ENCODE measurements around the gene PRLH.
"Not testable (repeated sequence)": the region's sequence is repeated elsewhere in the genome, so short reads cannot be mapped to it uniquely, and the experiment has no call there.

PRLH gene

GRCh38 chr2:237583385-237584295 is 17.3 kb downstream of the PRLH start:
- DNase-seq, result no peak

GRCh38 chr2:237585590-237586221 is 19.3 kb downstream of the PRLH start:
- no peak for DNase-seq

- DNase-seq, result no peak
Observed at GRCh38 chr2:237588044-237588696, 21.8 kb downstream of the PRLH start.

GRCh38 chr2:237590272-237591140 is 24.1 kb downstream of the PRLH start, which contains the start of gene RAB17:
Gene RAB17, minus strand, starts transcription at chr2:237590734. Its CDS starts 4,580 bp downstream, at chr2:237586154.
- no peak for DNase-seq

- no peak for DNase-seq
Observed at GRCh38 chr2:237591141-237591881, 24.9 kb downstream of the PRLH start.

- DNase-seq, result no peak
Observed at GRCh38 chr2:237592425-237592980, 26.1 kb downstream of the PRLH start.

GRCh38 chr2:237593036-237593435 is 26.7 kb downstream of the PRLH start:
- no peak for DNase-seq

- DNase-seq, result no peak
Observed at GRCh38 chr2:237593596-237594320, 27.4 kb downstream of the PRLH start.

GRCh38 chr2:237594514-237594871 is 28.1 kb downstream of the PRLH start:
- DNase-seq, result no peak

GRCh38 chr2:237595829-237596519 is 29.6 kb downstream of the PRLH start:
- DNase-seq, result not testable (repeated sequence)

- DNase-seq, result no peak
Observed at GRCh38 chr2:237596520-237597195, 30.3 kb downstream of the PRLH start.

GRCh38 chr2:237597196-237598145 is 31.1 kb downstream of the PRLH start:
- no peak for DNase-seq

GRCh38 chr2:237598468-237599208 is 32.3 kb downstream of the PRLH start:
- DNase-seq, result no peak

- DNase-seq, result no peak
Observed at GRCh38 chr2:237599465-237600110, 33.2 kb downstream of the PRLH start.

- DNase-seq, result no peak
Observed at GRCh38 chr2:237600205-237600846, 34.0 kb downstream of the PRLH start.

- DNase-seq, result no peak
Observed at GRCh38 chr2:237601453-237602116, 35.2 kb downstream of the PRLH start.
